HG02759 (cell line): ENCODE data around the gene SSH2.
"Not testable (repeated sequence)": the region's sequence is repeated elsewhere in the genome, so short reads cannot be mapped to it uniquely, and the experiment has no call there.

Source experiments
- ATAC-seq: cut with Tn5 transposase; IDR thresholded peaks from one replicate; pipeline ENCODE4 v1.9.1; 2021; ENCODE audit warnings: mild to moderate bottlenecking, moderate library complexity; ENCODE audit not compliant: unreplicated experiment

SSH2 gene

DNA sequence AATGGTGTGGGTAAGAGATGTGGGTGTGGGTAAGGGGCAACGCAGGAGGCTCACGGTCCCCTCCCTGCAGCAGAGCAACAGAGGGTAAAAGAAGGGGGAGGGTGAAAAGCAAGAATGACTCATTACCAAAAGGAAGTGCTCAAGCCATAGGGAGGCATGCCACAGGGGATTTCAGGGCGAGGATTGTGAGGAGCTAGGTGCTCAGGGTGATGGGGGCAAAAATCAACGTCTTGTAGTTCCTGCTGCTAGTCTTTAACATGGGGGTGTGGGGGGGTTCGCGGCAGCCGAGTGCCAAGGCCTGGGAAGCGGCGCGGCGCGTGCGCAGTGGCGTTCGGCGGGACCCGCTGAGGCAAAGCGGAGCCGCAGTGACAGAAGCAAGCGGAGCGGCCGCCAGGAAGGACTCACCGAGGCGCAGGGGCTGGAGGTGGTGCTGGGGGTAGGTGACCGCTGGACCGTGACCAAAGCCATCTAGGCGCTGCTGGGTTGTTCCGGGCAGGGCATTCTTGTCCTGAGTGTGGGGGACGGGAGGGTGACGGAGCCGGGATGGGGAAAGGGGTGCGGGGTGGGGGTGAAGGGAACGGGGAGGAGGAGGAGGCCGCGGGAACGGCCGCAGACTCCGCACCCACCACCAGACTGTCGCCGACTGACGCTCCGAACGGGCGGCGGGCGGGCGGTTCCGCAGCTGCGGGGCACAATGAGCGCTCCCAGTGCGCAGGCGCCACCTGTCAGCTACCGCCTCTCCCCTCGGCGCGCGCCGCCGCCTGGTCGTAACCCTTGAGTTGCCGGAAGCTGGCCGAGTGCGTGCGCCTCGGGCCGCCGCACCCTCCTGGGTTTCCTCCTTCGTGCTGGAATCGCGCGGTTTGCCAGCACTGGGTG lies at the start of gene SSH2:
TSS of gene SSH2 (minus strand) at position 696 of the 876 bp plus-strand sequence. CDS start at position 468, 228 bp downstream.
- peak; percentile 66 for ATAC-seq

DNA sequence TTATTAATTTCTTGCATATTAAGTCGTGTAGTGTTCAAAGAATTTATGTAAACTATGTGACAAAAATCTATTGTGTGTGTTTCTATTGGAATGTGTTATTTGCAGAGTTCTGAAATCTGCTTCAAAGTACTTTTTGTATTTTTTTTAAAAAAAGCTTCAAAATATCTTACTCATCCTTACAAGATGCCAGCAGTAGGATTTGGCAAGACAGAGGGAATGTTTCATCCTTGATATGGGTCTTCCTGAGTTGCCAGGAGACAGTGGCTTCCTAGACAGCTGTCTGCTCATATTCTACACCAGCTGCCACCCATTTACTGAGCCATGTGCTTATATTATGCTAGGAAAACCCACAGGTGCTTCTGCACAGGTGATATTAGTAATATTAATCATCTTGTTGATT lies 47.8 kb upstream of the SSH2 start:
- no peak for ATAC-seq

DNA sequence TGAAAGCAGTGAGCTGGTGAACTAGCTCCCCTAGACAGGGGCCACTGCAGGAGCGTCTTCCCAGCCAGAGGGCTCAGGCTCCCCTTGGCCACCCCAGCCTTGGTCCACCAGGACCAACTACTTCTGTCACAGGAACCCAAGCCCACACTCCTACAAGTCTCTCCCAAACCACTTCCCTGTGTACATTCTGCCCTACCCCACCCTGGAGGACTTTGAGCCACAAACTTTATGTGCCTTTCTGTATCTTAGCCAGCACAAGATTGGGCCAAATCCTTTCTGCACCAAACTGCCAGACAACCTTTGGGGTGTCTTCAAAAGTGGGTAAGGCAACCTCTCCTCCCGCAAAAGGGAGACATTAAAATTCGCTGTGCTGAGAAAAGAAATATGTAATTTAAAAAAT lies 43.0 kb upstream of the SSH2 start:
- no peak for ATAC-seq

- no peak for ATAC-seq
Observed at GRCh38 chr17:29972277-29972676, 42.2 kb upstream of the SSH2 start.

GRCh38 chr17:29968271-29968670 lies 38.2 kb upstream of the SSH2 start:
- no peak for ATAC-seq

DNA sequence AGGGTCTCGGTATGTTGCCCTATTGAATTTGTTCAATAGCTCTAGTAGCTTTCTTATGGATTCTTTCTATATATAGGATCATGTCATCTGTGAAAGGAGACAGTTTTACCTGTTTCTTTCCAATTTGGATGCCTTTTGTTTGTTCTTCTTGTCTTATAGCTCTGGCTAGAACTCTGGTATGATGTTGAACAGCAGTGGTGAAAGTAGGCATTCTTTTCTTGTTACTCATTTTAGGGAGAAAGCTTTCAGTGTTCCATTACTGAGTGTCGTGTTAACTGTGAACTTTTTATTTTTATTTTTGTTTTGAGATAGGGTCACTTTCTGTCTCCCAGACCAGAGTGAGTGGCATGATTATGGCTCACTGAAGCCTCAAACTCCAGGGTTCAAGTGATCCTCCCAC lies 32.6 kb upstream of the SSH2 start:
- no peak for ATAC-seq

GRCh38 chr17:29959658-29960337 lies 29.8 kb upstream of the SSH2 start:
- ATAC-seq = no peak

DNA sequence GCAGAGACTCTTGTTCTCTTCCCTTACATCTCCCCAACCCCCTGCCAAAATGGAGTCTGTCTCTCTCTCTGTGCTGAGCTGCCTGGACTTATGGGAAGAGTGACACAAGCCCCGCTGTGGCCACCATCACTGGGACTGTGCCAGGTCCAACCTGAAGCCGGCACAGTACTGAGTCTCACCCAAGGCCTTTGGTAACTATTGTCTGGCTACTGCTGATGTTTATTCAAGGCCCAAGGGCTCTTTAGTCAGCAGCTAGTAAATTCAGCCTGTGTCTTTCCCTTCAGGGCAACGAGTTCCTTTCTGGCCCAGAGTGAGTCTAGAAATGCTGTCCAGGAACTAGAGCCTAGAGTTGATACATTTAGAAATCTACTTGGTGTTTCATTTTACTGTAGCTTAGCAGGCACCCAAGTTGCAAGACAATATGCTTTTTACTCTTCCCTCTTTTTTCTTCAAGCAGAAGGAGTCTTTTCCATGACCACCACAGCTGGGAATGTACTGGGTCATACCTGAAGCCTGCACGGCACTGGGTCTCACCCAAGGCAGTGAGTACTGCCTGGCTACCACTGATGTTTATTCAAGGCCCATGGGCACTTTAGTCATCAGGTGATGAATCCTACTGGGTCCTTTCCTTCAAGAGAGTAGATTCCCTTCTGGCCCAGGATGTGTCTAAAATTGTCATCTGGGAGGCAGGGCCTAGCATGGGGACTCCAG lies 29.1 kb upstream of the SSH2 start:
- ATAC-seq = no peak

GRCh38 chr17:29957488-29957887 lies 27.5 kb upstream of the SSH2 start:
- ATAC-seq = not testable (repeated sequence)

- no peak for ATAC-seq
Observed at GRCh38 chr17:29956225-29956624, 26.2 kb upstream of the SSH2 start.

DNA sequence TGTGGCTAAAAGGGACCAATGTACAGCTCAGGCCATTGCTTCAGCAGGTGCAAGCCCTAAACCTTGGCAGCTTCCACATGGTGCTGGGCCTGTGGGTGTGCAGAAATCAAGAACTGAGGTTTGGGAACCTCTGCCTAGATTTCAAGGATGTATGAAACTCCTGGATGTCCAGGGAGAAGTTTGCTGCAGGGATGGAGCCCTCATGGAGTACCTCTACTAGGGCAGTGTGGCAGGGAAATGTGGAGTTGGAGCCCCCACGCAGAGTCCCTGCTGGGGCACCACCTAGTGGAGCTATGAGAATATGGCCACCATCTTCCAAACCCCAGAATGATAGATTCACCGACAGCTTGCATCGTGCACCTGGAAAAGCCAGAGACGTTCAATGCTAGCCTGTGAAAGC lies 24.4 kb upstream of the SSH2 start:
- ATAC-seq = no peak

- ATAC-seq = no peak
Observed at GRCh38 chr17:29949696-29950095, 19.7 kb upstream of the SSH2 start.

DNA sequence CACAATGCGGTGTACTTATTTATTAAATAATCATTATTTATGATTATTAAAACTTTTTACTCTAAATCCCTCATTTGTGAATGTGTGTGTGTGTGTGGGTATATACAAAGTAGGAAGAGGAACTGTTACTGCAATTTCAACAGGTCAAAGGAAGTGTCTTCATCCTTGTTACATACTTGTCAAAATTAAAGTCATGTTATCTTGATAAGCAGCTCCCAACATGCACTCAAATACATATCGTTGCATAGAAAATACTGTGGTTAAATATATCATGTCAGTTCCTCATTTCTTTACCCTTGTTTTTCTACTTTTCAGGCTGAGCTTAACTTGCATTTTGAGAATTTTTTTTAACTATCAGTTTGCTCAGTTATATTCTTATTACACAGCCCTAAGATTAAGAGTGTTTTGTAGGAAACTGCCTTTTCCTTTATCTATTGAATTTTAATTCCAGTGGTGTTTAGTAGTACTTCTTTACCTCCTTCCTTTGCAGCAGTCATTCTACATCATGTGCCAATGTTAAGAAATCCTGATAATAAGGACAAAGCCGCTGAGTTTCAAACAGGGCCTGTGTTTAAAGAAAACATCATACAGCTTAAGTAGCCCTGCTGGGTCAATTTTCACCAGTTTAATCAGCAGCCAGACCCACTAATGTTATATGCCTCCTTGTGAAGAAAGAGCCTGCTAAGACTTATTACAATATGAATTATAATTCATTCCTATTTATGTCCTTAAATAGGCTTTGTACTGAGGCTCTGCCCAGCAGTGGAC lies 18.6 kb upstream of the SSH2 start:
- no peak for ATAC-seq

GRCh38 chr17:29945281-29945680 lies 15.3 kb upstream of the SSH2 start:
- no peak for ATAC-seq

DNA sequence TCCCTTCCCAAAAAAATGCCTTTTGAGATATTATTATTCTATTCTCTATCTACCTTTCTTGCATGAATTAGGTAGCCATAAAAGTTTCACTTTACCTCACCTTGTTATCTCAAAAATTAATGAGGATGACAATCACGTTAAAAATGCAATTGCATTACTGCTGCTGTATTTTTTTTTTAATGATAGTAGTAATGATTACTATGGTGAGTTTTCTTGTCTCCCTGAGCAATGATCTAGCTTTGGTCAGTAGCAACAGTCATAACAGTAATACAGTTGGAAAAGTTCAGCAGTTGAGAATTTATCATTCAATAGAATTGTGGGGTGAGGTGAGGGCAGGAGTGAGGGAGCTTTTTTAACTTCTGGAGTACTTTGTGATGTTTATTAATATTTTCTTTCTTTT lies 11.3 kb upstream of the SSH2 start, which contains the start of gene EFCAB5:
TSS of gene EFCAB5 (plus strand) at position 301 of the 400 bp plus-strand sequence. CDS start 163 bp downstream, outside the sequence.
- ATAC-seq = no peak

GRCh38 chr17:29936724-29937123 lies 6.7 kb upstream of the SSH2 start:
- ATAC-seq = no peak

GRCh38 chr17:29935909-29936308 lies 5.9 kb upstream of the SSH2 start:
- ATAC-seq = not testable (repeated sequence)

- ATAC-seq = no peak
Observed at GRCh38 chr17:29933379-29933778, 3.4 kb upstream of the SSH2 start.

DNA sequence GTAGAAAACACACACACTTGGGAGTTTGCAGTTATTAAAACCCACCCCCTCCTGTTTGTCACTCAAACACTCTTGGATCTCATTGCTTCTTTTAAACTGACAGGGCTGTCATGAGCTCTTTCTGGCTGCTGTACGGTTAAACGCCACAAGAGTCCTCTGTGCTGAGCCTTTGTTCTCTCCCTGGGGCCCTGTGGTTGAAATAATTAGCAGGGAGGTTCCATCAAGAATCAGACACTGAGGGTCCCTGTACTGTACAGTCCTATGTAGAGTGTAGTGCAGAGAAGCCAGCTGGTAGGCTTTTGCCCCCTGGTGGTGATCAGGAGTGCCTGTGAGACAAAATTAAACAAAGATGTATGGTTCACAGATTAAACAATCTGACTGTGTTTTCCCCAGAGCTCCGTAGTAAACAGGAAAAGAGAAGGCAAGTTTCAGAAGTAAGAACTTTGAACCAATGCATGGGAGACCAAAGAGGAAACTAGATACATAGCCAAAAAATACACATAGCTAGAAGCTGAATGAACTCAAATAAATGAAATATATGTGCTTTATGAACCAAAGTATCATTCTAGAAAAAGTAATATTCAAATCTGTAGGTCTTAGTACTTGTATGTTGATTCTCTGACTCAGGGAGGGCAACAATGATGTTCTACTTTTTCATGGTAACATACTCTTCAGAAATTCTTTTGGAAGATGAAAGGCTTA lies 1.4 kb upstream of the SSH2 start:
- peak; percentile 74 for ATAC-seq

DNA sequence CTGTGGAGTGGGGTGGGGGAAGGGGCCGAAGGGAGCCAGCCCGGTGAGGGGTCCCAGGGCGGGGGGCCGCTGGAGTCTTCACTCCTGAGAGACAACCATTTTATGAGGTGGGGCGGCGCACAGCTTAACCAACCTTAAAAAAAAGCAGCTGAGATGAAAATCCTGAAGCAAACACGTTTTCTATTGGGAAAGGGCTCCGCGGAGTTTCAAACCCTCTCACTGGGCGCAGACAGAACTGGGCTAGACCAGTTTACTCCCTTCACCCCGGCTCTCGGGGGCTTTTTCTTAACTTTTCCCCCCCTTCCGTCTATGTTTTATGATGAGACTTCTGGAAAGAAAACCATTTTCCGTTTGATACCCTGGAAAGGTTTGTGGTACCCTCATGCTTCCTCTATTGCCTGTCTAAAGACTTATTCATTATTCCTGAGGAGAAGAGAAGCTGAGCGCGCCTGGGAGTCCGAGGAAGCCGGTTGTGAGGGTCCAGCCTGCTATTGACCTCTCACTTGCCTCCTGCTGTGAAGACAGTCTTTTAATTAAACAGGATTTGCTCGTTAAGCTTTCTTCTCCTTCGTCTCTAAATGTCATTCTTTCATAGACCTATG lies 482 bp upstream of the SSH2 start:
- ATAC-seq = no peak
